ENCODE results near the gene CPNE9. TPM values are rescaled to one million over a fixed set of nuclear protein-coding genes. Genes with fewer than 3 reads are reported as not detected.

CPNE9 gene
- total RNA-seq, 1 experiment from 2014 or later = 3.5 TPM

DNA sequence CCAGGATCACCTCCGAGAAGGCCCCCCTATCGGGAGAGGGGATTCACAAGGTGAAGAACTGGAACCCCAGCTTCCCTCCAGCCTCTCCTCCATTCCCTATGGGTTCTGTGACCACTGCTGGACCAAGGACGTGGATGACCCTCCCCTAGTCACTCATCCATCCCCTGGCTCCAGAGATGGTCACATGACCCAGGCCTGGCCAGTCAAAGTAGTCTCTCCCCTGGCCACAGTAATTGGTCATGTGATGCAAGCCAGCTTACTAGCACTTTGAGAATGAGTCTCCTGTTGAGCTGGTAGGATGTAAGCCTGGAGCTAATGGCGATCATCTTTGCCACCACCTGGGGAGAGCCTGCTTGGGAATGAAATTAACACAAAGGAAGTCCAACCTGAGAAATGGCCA, 62.2 kb downstream of the CPNE9 start:
- H3K9me3 Mint-ChIP-seq = no peaks in the 10 kb centered on the region
- H3K18ac ChIP-seq (ENCODE audit: insufficient read length, low read depth, low read length) = no peak overlapping the region
- no peak overlapping the region for H3K27ac ChIP-seq (ENCODE audit: insufficient read length, low read depth, low read length)
- H3K27me3 Mint-ChIP-seq (ENCODE audit: low read depth) = peaks cover 38% of the 10 kb centered on the region
- no peak overlapping the region for H4K91ac ChIP-seq (ENCODE audit: insufficient read length, low read depth, low read length)
- no peaks in the 10 kb centered on the region for H3K4me1 ChIP-seq (ENCODE audit: insufficient read depth, low read length)
- peaks cover 21 to 32% of the 10 kb centered on the region in 2 experiments for H3K4me1 Mint-ChIP-seq
- no peak overlapping the region for H3K4me2 ChIP-seq (ENCODE audit: insufficient read depth, insufficient read length, low read length)
- no peak overlapping the region for H2BK15ac ChIP-seq (ENCODE audit: low read depth, low read length)
- no peak overlapping the region for H3K27ac Mint-ChIP-seq
- no peaks in the 10 kb centered on the region for H3K23me2 ChIP-seq (ENCODE audit: insufficient read length, low read depth, low read length, poor library complexity, severe bottlenecking)
- H2AK5ac ChIP-seq (ENCODE audit: insufficient read length, low read length) = no peak overlapping the region
- no peaks in the 10 kb centered on the region; the same call in 1 of the 2 replicates for H3K27me3 ChIP-seq (ENCODE audit: insufficient read depth, low read length)
- no peak overlapping the region for H3K56ac ChIP-seq (ENCODE audit: insufficient read length, low read depth, low read length)
- no peaks in the 10 kb centered on the region for H3K9me3 ChIP-seq (ENCODE audit: control insufficient read depth, low read depth, low read length)
- H2AFZ ChIP-seq (ENCODE audit: low read length) = no peak overlapping the region
- no peak overlapping the region for H3K4me3 Mint-ChIP-seq
- H4K20me1 ChIP-seq (ENCODE audit: control insufficient read depth, insufficient read depth, insufficient read length) = no peaks in the 10 kb centered on the region
- H3K9ac ChIP-seq (ENCODE audit: extremely low read depth, insufficient read length, low read length) = no peak overlapping the region
- H3K79me2 ChIP-seq (ENCODE audit: insufficient read depth, low read length) = no peaks in the 10 kb centered on the region
- no peak overlapping the region for H3K14ac ChIP-seq (ENCODE audit: insufficient read depth, low read length)
- no peak overlapping the region for H2BK20ac ChIP-seq (ENCODE audit: low read depth, low read length, poor library complexity, severe bottlenecking)
- WGBS (ENCODE audit: extremely low coverage, insufficient read length, low lambda C conversion rate) = no CpG with 5 or more reads among the region's 4 CpGs
- H4K5ac ChIP-seq (ENCODE audit: insufficient read length, low read depth, low read length) = no peak overlapping the region
- no peak overlapping the region for H3K4ac ChIP-seq (ENCODE audit: low read depth, low read length)
- TF ChIP-seq, protein P1, sequence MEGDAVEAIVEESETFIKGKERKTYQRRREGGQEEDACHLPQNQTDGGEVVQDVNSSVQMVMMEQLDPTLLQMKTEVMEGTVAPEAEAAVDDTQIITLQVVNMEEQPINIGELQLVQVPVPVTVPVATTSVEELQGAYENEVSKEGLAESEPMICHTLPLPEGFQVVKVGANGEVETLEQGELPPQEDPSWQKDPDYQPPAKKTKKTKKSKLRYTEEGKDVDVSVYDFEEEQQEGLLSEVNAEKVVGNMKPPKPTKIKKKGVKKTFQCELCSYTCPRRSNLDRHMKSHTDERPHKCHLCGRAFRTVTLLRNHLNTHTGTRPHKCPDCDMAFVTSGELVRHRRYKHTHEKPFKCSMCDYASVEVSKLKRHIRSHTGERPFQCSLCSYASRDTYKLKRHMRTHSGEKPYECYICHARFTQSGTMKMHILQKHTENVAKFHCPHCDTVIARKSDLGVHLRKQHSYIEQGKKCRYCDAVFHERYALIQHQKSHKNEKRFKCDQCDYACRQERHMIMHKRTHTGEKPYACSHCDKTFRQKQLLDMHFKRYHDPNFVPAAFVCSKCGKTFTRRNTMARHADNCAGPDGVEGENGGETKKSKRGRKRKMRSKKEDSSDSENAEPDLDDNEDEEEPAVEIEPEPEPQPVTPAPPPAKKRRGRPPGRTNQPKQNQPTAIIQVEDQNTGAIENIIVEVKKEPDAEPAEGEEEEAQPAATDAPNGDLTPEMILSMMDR (conservative IDR thresholded peaks at IDR 0.05) = no peak
- H2BK5ac ChIP-seq (ENCODE audit: insufficient read length, low read length) = no peak overlapping the region
- peaks cover 3 to 25% (median 7%) of the 10 kb centered on the region in 3 experiments; a peak in 6 of 7 replicates for H3K36me3 Mint-ChIP-seq (ENCODE audit: insufficient read depth in 1 of 3, low read depth in 3 of 3)
- H2BK120ac ChIP-seq (ENCODE audit: low read depth, low read length, poor library complexity, severe bottlenecking) = no peak overlapping the region
- no peak overlapping the region for H4K8ac ChIP-seq (replicated peaks; ENCODE audit: insufficient read length, low read depth, low read length)
- peak; percentile 64 for DNase-seq
- H3K79me1 ChIP-seq (ENCODE audit: insufficient read depth, low read depth, low read length, poor library complexity, severe bottlenecking) = no peaks in the 10 kb centered on the region
- H3T11ph ChIP-seq (ENCODE audit: low read length) = no peak overlapping the region
- no peak overlapping the region for H2BK12ac ChIP-seq (ENCODE audit: insufficient read length, low read depth, low read length)
- no peak overlapping the region for H3K23ac ChIP-seq (ENCODE audit: insufficient read length, low read depth, low read length)

All from H9 (cell line).